PFSK-1 (cell line): ENCODE measurements around the gene ATF5.

Experiments
- POLR2AphosphoS5 ChIP-seq: IDR thresholded peaks from 2 replicates; pipeline ENCODE4 v1.6.1; 2012; ENCODE audit warnings: low read depth, mild to moderate bottlenecking, control low read depth, low read length, moderate library complexity
- SIN3A ChIP-seq: IDR thresholded peaks from 2 replicates; pipeline ENCODE4 v1.6.1; 2012; ENCODE audit warnings: mild to moderate bottlenecking, low read length, moderate library complexity, borderline replicate concordance; ENCODE audit not compliant: insufficient read depth
- TAF1 ChIP-seq: IDR thresholded peaks from 2 replicates; pipeline ENCODE4 v1.6.1; 2012; ENCODE audit warnings: low read length, control low read depth, borderline replicate concordance; ENCODE audit not compliant: insufficient read depth
- TF ChIP-seq, protein P1 (sequence below), 2 experiments: IDR thresholded peaks; 2 replicates each; pipeline versions ENCODE4 v1.6.1 to v1.8.0; 2011 to 2012; ENCODE audit warnings: low read depth in 2 of 2, low read length in 2 of 2, control low read depth in 1 of 2, inconsistent platforms in 1 of 2, mild to moderate bottlenecking in 1 of 2, moderate library complexity in 1 of 2; ENCODE audit not compliant: insufficient read depth in 1 of 2

DNA sequence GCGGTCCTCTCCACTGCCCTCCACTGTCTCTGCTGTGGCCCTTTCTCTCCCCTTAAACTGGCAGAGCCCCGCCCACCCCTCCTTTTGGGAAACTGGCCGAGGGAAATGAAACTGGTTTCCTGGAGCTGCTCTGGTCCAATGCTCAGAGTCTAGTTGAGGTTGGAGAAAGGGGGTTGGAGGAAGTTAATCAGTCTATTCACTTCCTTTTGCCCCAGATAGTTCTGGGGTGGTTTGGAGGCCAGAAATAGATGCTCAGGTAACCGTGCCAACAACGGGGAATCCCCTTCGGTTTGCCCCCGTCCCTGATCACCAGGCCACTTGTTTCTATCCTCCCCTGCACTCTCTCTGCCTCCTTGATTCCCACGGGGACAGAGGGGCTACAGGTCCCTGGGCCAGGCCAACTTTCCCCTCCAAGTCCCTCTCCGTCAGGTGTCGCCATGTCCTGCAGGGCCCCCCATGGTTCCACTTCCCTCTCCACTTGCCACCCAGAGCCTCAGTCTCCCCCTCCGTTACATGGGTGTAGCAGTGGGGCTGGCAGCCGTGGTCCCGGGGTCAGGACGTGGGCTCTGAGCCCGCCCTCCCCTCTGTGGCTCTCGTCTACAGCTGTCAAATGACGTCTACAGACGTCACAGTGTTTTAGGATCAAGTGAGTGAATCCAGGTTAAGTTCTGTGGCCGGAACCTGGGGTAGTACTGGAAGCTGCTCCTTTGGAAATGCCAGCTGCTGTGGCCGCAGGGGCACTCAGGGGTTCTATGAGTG lies 32.0 kb upstream of the ATF5 start, which contains the start of gene IL4I1:
- no peak for TF ChIP-seq POLR2AphosphoS5
- TF ChIP-seq TAF1 = no peak
- TF ChIP-seq, protein P1, sequence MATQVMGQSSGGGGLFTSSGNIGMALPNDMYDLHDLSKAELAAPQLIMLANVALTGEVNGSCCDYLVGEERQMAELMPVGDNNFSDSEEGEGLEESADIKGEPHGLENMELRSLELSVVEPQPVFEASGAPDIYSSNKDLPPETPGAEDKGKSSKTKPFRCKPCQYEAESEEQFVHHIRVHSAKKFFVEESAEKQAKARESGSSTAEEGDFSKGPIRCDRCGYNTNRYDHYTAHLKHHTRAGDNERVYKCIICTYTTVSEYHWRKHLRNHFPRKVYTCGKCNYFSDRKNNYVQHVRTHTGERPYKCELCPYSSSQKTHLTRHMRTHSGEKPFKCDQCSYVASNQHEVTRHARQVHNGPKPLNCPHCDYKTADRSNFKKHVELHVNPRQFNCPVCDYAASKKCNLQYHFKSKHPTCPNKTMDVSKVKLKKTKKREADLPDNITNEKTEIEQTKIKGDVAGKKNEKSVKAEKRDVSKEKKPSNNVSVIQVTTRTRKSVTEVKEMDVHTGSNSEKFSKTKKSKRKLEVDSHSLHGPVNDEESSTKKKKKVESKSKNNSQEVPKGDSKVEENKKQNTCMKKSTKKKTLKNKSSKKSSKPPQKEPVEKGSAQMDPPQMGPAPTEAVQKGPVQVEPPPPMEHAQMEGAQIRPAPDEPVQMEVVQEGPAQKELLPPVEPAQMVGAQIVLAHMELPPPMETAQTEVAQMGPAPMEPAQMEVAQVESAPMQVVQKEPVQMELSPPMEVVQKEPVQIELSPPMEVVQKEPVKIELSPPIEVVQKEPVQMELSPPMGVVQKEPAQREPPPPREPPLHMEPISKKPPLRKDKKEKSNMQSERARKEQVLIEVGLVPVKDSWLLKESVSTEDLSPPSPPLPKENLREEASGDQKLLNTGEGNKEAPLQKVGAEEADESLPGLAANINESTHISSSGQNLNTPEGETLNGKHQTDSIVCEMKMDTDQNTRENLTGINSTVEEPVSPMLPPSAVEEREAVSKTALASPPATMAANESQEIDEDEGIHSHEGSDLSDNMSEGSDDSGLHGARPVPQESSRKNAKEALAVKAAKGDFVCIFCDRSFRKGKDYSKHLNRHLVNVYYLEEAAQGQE (IDR thresholded peaks at IDR 0.05; ENCODE audit: insufficient read depth in 1 of 2, low read depth in 2 of 2, low read length in 2 of 2) = no peak
- no peak for TF ChIP-seq SIN3A
